Urinary bladder (tissue), 4 donors: Measurements from ENCODE around the gene PPBP. TPM values are rescaled to one million over a fixed set of nuclear protein-coding genes. Genes with fewer than 3 reads are reported as not detected.

Source experiments
- DNase-seq: peaks from one replicate; pipeline ENCODE4 v3.0.0-alpha.2; 2015; ENCODE audit errors: extremely low spot score
- H3K27ac ChIP-seq: one replicate; pipeline ENCODE4 v1.5.1; 2013; ENCODE audit warnings: low read depth, mild to moderate bottlenecking, moderate library complexity
- H3K36me3 ChIP-seq: one replicate; pipeline ENCODE4 v1.6.1; 2013; ENCODE audit warnings: mild to moderate bottlenecking, moderate library complexity; ENCODE audit not compliant: insufficient read depth
- H3K4me1 ChIP-seq: one replicate; pipeline ENCODE4 v1.6.1; 2013; ENCODE audit warnings: mild to moderate bottlenecking, moderate library complexity; ENCODE audit not compliant: insufficient read depth
- H3K4me3 ChIP-seq: one replicate; pipeline ENCODE4 v1.5.1; 2013; ENCODE audit warnings: low read depth, low read length
- WGBS: extraction: QIAGEN DNeasy Blood & Tissue Kit; methylation state at CpG from one replicate; pipeline ENCODE4 v1.1.7; 2013; 5-methylcytosine and 5-hydroxymethylcytosine counted together
- polyA plus RNA-seq: library from polyadenylated mRNA; stranded (reverse); fragments of 200-250 nt; gene quantifications from one replicate; pipeline ENCODE4 v1.2.3, GENCODE V29; 2013
- total RNA-seq: library from RNA; depleted of rRNA; stranded (reverse); fragments of >200 nt; gene quantifications from one replicate; pipeline ENCODE4 v1.2.3, GENCODE V29; 2014
- donor health status: healthy with polysubstance abuse.
- donor health status: healthy.

Gene PPBP
- total and polyA plus RNA-seq, 2 donors = 0.18 to 6.5 TPM

- Histone ChIP-seq H3K36me3 (no peaks in the 10 kb centered on the region), H3K4me1 (no peaks in the 10 kb centered on the region), H3K4me3 (no peak overlapping the region), H3K27ac (no peak overlapping the region)
- 59% methylated on average over 2 of the region's 2 CpGs for WGBS
- DNase-seq = no peak
Observed at GRCh38 chr4:74013264-74013663, 25.3 kb upstream of the PPBP start.

- no peak for DNase-seq
- 85% methylated on average over 4 of the region's 4 CpGs for WGBS
- Histone ChIP-seq H3K27ac (no peak overlapping the region), H3K36me3 (no peaks in the 10 kb centered on the region), H3K4me1 (no peaks in the 10 kb centered on the region), H3K4me3 (no peak overlapping the region)
Observed at GRCh38 chr4:74012130-74012529, 24.1 kb upstream of the PPBP start.

GRCh38 chr4:74009307-74009706 is 21.3 kb upstream of the PPBP start:
- no peaks in the 10 kb centered on the region for H3K4me1 ChIP-seq
- WGBS = 91% methylated on average over 3 of the region's 3 CpGs
- no peak for DNase-seq

GRCh38 chr4:74006009-74006476 is 18.1 kb upstream of the PPBP start:
- Histone ChIP-seq H3K4me1 (no peaks in the 10 kb centered on the region), H3K27ac (no peak overlapping the region), H3K4me3 (no peak overlapping the region), H3K36me3 (no peaks in the 10 kb centered on the region)
- WGBS = 71% methylated on average over 2 of the region's 2 CpGs
- DNase-seq = no peak

More at GRCh38 chr4:74009307-74009706, 21.3 kb upstream of the PPBP start:
- Histone ChIP-seq H3K36me3 (no peaks in the 10 kb centered on the region), H3K27ac (no peak overlapping the region), H3K4me3 (no peak overlapping the region)

GRCh38 chr4:74005528-74005927 is 17.5 kb upstream of the PPBP start:
- H3K4me1 ChIP-seq = no peaks in the 10 kb centered on the region
- WGBS = 23% methylated on average over 3 of the region's 3 CpGs
- no peak overlapping the region for H3K27ac ChIP-seq
- no peak for DNase-seq
- H3K4me3 ChIP-seq = no peak overlapping the region
- H3K36me3 ChIP-seq = no peaks in the 10 kb centered on the region

- WGBS = 54% methylated on average over 4 of the region's 4 CpGs
- Histone ChIP-seq H3K4me1 (no peaks in the 10 kb centered on the region), H3K27ac (no peak overlapping the region), H3K36me3 (no peaks in the 10 kb centered on the region), H3K4me3 (no peak overlapping the region)
- DNase-seq = no peak
Observed at GRCh38 chr4:74004668-74005067, 16.7 kb upstream of the PPBP start.

- Histone ChIP-seq H3K36me3 (no peaks in the 10 kb centered on the region), H3K4me1 (no peaks in the 10 kb centered on the region), H3K27ac (no peak overlapping the region), H3K4me3 (no peak overlapping the region)
- WGBS = 63% methylated on average over 6 of the region's 6 CpGs
- no peak for DNase-seq
Observed at GRCh38 chr4:74000301-74000700, 12.3 kb upstream of the PPBP start.

- Histone ChIP-seq H3K4me1 (no peaks in the 10 kb centered on the region), H3K36me3 (no peaks in the 10 kb centered on the region), H3K4me3 (no peak within 1 kb of the TSS), H3K27ac (no peak within 1 kb of the TSS)
- DNase-seq = no peak
- WGBS = 7% methylated on average over 46 of the region's 46 CpGs
Observed at GRCh38 chr4:73998040-73999011, 10.3 kb upstream of the PPBP start, which contains the start of gene CXCL5. CXCL5 (minus strand) TSS chr4:73998677; CDS start chr4:73998581, 96 bp downstream.

GRCh38 chr4:73992050-73992449 is 4.1 kb upstream of the PPBP start:
- WGBS = 0% methylated on average over 1 of the region's 1 CpG

GRCh38 chr4:73991742-73992000 is 3.7 kb upstream of the PPBP start:
- DNase-seq = no peak
- Histone ChIP-seq H3K27ac (no peak overlapping the region), H3K4me3 (no peak overlapping the region), H3K4me1 (no peaks in the 10 kb centered on the region), H3K36me3 (no peaks in the 10 kb centered on the region)
- WGBS = 89% methylated on average over 1 of the region's 1 CpG

More at GRCh38 chr4:73992050-73992449, 4.1 kb upstream of the PPBP start:
- Histone ChIP-seq H3K27ac (no peak overlapping the region), H3K36me3 (no peaks in the 10 kb centered on the region), H3K4me1 (no peaks in the 10 kb centered on the region), H3K4me3 (no peak overlapping the region)
- no peak for DNase-seq

GRCh38 chr4:73990988-73991741 is 3.2 kb upstream of the PPBP start:
- H3K36me3 ChIP-seq = no peaks in the 10 kb centered on the region
- no peak overlapping the region for H3K27ac ChIP-seq
- no peaks in the 10 kb centered on the region for H3K4me1 ChIP-seq
- no peak for DNase-seq
- 87% methylated on average over 9 of the region's 9 CpGs for WGBS
- H3K4me3 ChIP-seq = no peak overlapping the region

GRCh38 chr4:73989928-73990327 is 1.9 kb upstream of the PPBP start:
- Histone ChIP-seq H3K27ac (no peak overlapping the region), H3K4me3 (no peak overlapping the region), H3K4me1 (no peaks in the 10 kb centered on the region), H3K36me3 (no peaks in the 10 kb centered on the region)
- no peak for DNase-seq
- WGBS = 60% methylated on average over 5 of the region's 5 CpGs

GRCh38 chr4:73989031-73989430 is 1.0 kb upstream of the PPBP start:
- DNase-seq = no peak
- H3K4me3 ChIP-seq = no peak overlapping the region
- H3K27ac ChIP-seq = no peak overlapping the region
- H3K4me1 ChIP-seq = no peaks in the 10 kb centered on the region
- WGBS = 68% methylated on average over 3 of the region's 3 CpGs
- no peaks in the 10 kb centered on the region for H3K36me3 ChIP-seq

- no peaks in the 10 kb centered on the region for H3K36me3 ChIP-seq
- H3K4me3 ChIP-seq = no peak overlapping the region
- no peak overlapping the region for H3K27ac ChIP-seq
- H3K4me1 ChIP-seq = no peaks in the 10 kb centered on the region
- no peak for DNase-seq
- 31% methylated on average over 1 of the region's 1 CpG for WGBS
Observed at GRCh38 chr4:73985528-73985852, 2.5 kb downstream of the PPBP start.
